RWPE1 (cell line): Measurements from ENCODE around the gene SARM1.

Experiments used
- CTCF ChIA-PET: fragments of 350-600 bp; sonication (Branson Sonifier 250); formaldehyde crosslinking; extraction: SDS; loops from one replicate; lab custom pipeline; 2021; lab: Yijun Ruan, JAX
- POLR2A ChIA-PET: fragments of 400-600 bp; formaldehyde crosslinking; extraction: SDS; loops from one replicate; lab custom pipeline; 2020; ENCODE audit warnings: antibody characterized with exemption; ENCODE audit not compliant: low non-redundant PET; lab: Yijun Ruan, JAX
- DNase-seq: peaks from one replicate; pipeline ENCODE4 v3.0.0; 2012; ENCODE audit warnings: low spot score
- H3K27ac ChIP-seq: fragments of 450-650 bp; 2 replicates; pipeline ENCODE4 v1.5.1; 2017
- CTCF ChIP-seq: fragments of 450-650 bp; conservative IDR thresholded peaks from 2 replicates; pipeline ENCODE4 v1.5.1; 2017; ENCODE audit warnings: low read depth, mild to moderate bottlenecking

The SARM1 gene

DNA sequence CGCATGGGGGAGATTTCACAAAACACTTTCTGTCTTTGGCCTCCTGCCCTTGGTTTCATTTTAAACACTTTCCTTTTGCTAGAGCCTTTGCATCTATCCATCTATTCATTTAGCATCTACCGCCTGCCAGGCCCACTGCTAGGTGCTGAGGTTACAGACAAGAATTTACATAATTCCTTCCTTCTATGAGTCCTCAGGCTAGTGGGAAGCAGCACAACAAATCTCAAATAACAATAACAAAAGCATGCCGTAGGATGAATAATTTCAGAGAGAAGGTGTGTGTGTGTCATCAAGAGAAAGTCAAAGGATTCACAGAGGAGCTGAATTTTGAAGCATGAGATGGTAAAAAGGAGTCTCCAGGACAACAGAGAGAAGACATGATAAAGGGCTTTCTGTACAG, 40.6 kb downstream of the SARM1 start:
- POLR2A ChIA-PET = no interaction called here
- TF ChIP-seq CTCF = no peak
- CTCF ChIA-PET = no interaction called here
- no peak overlapping the region for H3K27ac ChIP-seq
- no peak for DNase-seq

DNA sequence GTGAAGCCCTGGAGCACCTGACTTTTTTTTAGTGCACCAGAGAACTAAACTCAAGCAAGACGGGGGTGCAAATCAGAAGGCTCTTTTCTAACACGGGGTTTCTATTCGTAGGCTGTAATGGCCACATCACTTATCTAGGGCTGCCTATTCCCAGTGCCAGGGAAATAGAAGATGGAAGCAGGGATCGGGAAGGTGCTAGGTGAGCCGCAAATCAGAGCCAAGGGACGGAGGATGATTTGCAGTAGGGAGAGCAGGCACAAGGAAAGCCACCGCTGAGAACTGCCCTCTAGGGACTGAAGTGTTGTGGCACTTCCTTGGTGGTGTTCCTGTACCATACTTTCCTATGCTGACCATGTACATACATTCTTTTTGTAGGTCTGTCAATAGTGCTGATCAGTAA, 42.3 kb downstream of the SARM1 start:
- TF ChIP-seq CTCF = no peak
- ChIA-PET POLR2A (no interaction called here), CTCF (interaction anchor here (0.5 kb wide), 1 partner anchor 133 kb away, joined by 3 read pairs; no protein-coding TSS in a partner anchor)
- no peak for DNase-seq
- H3K27ac ChIP-seq = no peak overlapping the region

DNA sequence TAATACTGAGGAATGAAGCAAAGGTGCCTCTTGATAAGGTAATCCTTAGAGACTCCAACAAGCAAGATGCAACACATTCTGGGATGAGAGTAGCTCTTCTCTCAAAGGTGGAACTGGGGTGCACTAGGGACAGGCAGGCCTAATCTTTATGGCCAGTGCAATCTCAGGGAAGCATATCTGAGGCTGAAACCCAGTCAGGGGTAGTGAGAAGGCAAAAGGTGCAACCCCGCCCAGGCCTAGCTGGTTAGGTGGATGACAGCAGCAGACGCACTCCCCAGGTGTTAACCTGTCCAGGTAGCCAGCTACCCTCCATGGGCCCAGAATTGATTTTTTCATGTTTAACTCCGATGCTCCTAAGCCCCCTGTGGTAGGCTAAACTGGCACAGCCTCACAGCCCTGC, 44.4 kb downstream of the SARM1 start:
- ChIA-PET POLR2A (no interaction called here), CTCF (interaction anchor here (0.6 to 1.2 kb wide), 6 partner anchors 9 to 78 kb away, joined by 3 to 9 read pairs (median 5); no protein-coding TSS in a partner anchor)
- H3K27ac ChIP-seq = no peak overlapping the region
- DNase-seq = no peak
- no peak for TF ChIP-seq CTCF

DNA sequence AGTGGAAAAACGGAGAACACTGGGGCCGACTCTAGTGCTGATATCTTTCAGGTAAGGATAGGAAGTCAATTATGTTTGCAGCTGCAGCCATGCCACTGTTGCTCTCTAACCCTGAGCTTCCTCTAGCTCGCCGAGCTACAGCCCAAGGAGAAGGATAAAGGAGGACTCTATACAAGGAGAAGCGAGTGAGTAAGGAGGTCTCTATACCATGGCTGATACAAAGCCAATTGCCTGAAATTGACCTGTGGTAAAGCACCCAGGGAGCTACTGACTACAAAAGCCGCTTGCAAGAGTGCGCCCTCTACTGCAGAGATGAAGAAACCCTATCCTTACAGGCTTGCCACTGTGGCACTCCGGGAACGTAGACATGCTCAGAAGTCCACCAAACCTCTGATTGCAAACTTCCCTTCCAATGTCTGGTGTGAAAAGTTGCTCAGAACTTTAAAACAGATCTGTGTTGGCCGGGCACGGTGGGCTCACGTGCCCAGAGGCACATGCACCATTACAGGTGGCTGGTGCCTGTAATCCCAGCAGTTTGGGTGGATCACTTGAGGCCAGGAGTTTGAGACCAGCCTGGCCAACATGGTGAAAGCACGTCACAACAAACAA, 45.3 kb downstream of the SARM1 start:
- ChIA-PET CTCF (interaction anchor here (0.5 to 1.8 kb wide), 14 partner anchors 9 to 104 kb away, joined by 3 to 9 read pairs (median 4); no protein-coding TSS in a partner anchor), POLR2A (no interaction called here)
- peak; percentile 73 for TF ChIP-seq CTCF
- DNase-seq = peak; percentile 67
- H3K27ac ChIP-seq = no peak overlapping the region

- ChIA-PET POLR2A (no interaction called here), CTCF (interaction anchor here (0.6 kb wide), 1 partner anchor 98 kb away, joined by 3 read pairs; no protein-coding TSS in a partner anchor)
- no peak for DNase-seq
- H3K27ac ChIP-seq = no peak overlapping the region
- TF ChIP-seq CTCF = no peak
Measured at GRCh38 chr17:28421787-28422305, 50.4 kb downstream of the SARM1 start.

DNA sequence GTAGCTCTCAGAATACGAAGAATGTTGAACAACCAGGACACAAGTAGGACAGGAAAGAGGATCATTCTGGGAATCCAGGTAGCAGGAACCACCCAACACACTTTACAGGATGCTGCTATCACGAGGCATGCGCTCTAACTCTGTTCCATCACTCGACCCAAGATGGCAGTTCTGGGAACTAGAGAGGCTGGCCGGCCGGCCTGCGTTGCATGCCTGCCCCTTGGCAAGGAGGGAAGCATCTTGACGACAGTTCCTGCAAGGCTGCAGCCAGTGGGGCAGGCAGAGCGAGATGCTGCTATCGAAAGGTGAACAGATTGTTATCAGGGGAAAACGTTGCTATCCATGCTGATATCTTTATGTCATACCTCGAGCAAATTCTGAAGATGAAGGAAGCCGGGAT, 53.7 kb downstream of the SARM1 start:
- H3K27ac ChIP-seq = no peak overlapping the region
- no peak for DNase-seq
- ChIA-PET CTCF (interaction anchor here (0.7 to 1.6 kb wide), 2 partner anchors 9 to 37 kb away, joined by 3 to 9 read pairs; no protein-coding TSS in a partner anchor), POLR2A (no interaction called here)
- TF ChIP-seq CTCF = no peak
